HG03175 (cell line): ENCODE measurements around the gene TRIOBP.
"Not testable (repeated sequence)": the region's sequence is repeated elsewhere in the genome, so short reads cannot be mapped to it uniquely, and the experiment has no call there.

ENCODE experiments used
- ATAC-seq: cut with Tn5 transposase; IDR thresholded peaks from one replicate; pipeline ENCODE4 v1.9.1; 2021; ENCODE audit warnings: mild to moderate bottlenecking, moderate library complexity; ENCODE audit not compliant: unreplicated experiment

Gene TRIOBP

GRCh38 chr22:37768273-37768672, 71.4 kb downstream of the TRIOBP start:
- ATAC-seq = no peak

GRCh38 chr22:37769056-37769455, 72.2 kb downstream of the TRIOBP start:
- ATAC-seq = no peak

DNA sequence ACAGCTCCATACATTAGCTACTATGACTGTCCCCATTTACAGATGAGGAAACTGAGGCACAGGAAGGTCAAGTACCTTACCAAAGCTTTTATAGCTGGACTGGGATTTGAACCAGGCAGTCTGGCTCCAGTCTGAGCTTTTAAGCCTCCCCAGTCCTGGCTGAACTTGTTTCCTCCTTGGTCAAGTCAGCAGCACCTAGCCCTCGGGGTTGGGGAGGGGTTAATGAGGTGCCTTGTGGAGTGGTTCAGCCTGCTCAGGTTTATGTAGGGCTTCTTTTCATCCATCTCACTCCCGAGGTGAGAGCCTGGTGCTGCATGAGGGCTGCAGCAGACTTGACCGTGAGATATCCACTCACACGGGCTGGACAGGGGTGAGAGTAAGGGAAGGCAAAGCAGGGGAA, 74.2 kb downstream of the TRIOBP start:
- no peak for ATAC-seq

DNA sequence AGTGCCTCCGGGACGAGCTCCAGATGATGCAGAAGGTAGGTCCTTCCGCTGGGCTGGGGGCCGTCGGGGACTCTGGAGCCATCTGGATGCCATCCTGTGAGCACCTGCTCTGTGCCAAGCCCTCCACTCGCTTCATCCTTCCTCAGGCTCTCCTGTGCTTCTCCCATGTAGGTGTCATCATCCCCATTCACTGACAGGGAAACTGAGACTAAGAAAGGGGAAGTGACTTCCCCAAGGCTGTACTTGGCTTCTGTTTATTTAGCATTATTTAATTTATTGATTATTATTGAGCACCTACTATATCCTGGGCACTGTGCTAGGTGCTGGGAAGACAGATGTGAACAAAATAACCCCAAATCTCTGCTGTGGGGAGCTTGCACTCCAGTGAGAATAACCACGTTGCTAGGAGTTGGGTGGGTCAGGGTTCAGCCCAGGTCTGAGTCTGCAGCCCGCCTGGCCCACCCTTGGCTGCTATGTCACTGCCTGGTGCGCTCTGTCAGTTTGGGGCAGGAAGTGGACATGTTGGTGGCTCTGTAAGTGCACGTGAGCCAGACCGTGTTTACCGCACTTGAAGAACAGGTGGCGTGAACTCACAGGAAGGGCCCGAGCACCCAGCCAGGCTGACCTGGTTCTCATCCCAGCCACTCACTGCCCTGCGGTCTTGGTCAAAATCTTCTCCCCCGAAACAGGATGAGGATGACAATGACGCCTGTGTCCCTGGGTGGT, 75.0 kb downstream of the TRIOBP start:
- ATAC-seq = no peak

DNA sequence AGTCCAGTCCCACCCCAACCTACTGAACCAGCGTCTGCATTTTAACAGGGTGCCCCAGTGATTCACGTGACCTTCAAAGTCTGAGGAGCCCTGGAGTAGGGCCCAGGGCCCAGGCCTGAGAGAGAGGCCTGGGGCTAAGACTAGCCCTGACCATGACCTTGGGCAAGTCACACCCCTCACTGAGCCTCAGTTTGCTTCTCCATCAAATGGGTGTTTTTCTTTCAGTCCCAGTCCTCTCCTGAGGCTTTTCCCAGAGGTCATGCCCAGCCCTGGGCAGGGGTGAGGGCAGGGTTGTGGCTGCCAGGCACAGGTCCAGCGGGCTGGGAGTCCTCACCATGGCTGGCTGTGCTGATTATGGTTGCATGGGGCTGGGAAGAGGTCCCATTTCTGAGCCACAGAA, 77.9 kb downstream of the TRIOBP start:
- no peak for ATAC-seq

DNA sequence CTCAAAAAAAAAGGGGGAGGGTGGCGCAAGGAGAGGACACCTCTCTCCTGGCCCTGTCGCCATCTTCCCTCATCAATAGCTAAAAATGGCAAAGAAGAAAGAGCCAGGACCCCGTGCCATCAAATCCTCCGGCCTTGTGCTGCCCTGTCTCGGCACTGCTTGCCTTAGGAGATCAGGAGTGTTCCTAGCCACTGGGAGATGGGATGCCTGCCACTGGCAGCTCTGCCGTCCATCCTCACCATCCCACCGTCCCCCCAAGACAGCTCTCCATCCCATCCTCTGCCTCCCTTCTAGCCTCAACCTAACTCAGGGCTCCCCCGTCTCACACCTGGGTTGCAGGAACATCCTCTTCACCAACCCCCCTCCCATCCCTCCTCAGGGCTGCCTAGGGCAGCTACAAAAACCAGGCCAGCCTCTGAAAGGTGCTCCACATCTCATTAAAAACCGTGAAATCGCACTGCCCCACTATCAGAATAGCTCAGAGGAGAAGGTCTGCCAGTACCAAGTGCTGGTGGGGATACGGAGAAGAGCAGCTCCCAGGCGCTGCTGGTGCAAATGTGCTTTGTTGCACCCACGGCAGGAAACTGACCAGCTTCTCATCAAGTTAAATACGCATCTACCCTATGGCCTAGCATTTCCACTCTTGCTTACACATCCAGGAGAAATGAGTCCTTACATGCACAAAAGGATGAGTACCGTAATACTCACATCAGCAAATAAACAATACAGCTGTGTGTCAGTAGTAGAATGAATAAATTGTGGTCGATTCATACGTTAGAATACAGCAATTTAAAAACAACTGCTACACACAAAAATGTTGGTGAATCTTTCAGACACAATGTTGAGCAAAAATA, 79.2 kb downstream of the TRIOBP start:
- ATAC-seq = no peak

GRCh38 chr22:37776639-37777005, 79.8 kb downstream of the TRIOBP start:
- ATAC-seq = no peak

- peak; percentile 47 for ATAC-seq
These were observed 80.4 kb downstream of the TRIOBP start for GRCh38 chr22:37777122-37777687.

GRCh38 chr22:37778370-37779009, 81.6 kb downstream of the TRIOBP start:
- ATAC-seq = no peak

DNA sequence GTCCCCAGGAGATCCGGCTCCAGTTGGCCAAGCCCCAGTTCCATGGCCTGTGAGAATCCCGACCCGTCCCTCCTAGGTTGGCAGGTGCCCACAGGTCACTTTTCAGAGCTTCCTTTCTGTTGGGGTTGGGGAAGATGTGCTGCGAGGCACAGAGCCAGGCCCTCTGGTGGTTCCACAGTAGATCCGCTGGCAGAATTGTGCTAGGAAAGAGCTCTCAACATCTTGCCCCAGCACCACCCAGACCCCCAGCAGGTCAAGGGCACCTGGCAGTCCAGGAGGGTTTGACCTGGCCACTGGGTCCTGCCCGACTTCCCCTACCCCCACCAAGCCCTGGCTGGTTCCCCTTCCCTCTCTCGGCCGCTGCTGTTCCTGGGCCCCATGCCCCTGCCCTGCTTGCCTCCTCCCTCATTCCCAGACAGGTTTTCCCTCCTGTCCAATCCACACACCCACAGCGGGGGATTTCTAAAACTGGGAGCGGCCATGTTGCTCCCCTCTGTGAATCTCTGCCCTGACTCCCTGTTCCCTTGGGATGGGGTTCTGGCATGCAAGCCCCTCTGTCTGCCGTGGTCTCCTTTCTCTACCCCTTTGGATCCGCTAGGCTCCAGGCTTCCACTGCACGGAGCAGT, 84.7 kb downstream of the TRIOBP start:
- no peak for ATAC-seq

DNA sequence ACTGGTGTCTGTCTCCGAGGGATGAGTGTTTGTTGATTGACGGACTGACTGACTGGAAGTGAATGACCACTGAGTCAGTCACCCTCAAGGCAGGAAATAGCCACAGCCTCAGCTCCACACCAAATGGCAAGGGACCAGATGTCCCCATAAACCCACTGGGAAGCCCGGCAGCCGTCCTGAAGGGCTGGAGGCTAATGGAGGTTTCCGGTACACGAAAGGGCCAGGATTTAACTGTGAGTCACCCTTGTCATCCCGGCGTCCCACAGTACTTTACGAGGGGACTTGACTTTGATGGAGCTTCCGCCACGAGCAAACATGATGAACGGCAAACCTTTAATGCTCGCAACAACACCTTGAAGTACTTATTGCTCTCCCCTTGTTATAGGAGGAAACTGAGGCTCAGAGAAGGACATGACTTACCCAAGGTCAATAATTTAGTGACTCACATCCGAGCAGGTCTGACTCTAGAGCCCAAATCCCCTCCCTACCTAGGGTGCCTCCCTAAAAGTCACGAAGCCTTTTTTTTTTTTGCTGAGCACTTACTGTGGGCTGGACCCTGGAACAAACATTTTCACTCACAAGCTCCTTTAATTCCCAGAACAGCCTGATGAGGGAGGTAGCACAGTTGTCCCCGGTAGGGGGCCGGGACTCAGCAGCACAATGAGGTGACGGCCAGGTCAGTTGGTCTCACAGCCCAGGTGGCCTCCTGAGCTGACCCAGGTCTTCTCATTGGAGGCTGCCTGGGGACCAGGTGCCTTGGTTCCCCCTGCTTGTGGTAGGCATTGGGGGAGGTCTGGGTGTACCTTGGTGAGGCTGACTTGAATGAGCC, 85.7 kb downstream of the TRIOBP start:
- ATAC-seq = no peak

DNA sequence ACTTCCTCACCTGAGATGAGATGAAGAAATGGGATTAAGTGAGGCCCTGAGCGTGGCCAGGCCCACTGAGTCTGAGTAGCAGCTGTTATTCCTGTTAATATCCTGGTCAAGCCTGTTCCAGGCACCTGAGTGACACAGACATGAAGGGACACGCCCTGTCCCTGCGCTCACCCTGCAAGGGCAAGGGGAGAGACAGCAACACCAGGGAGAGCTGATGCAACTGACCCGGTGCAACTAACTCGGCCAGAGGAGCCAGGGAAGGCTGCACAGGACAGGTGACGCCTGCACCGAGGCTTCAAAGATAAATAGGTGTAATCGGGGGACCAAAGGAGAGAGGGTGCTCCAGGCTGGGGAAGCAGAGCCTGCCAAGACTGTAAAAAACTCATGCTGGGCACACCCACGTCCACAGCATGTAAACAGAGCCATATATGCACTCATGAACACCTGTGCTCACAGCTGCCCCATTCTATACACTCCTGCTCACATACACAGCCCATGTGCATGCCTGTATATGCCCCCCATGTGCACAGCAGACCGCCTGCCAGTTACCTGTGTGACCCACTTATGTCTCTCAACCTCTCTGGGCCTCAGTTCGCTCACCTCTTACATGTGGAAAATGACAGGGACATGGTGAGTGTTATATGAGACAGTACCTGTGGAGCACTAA, 88.1 kb downstream of the TRIOBP start:
- ATAC-seq = no peak

GRCh38 chr22:37790234-37790633, 93.4 kb downstream of the TRIOBP start:
- ATAC-seq = no peak

DNA sequence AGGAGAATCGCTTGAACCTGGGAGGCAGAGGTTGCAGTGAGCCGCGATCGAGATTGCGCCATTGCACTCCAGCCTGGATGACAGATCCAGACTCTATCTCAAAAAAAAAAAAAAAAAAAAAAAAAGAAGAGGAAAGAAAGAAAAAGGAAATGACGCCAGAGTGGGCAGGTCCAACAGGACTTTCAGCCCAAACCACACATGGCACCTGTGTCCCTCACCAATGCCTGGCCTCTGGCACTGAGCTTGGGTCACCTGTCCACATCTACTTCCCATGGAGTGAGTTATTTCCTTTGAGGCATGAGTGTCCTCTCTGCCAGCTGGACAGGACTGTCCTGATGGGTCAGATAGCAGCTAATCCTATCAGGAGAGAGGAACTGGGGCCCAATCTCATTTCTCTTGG, 95.6 kb downstream of the TRIOBP start:
- ATAC-seq = no peak

DNA sequence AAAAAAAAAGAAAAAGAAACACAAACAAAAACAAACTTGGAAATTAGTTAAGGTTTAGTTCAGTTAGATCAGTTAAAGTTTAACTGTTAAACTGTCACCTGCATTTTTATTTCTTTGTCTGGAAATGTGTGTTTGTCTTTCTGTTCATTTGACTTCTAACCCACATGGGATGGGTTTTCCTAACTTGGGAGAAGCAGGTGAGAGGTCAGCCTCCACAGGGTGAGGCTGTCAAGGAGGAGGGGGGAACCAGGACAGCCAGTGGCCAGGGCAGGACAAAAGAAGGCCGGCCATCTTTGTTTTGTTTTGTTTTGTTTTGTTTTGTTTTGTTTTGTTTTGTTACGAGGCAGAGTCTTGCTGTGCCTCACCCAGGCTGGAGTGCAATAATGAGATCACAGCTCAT, 97.5 kb downstream of the TRIOBP start:
- no peak for ATAC-seq

GRCh38 chr22:37796079-37796478, 99.2 kb downstream of the TRIOBP start:
- no peak for ATAC-seq

GRCh38 chr22:37797259-37797658, 100.4 kb downstream of the TRIOBP start:
- ATAC-seq = not testable (repeated sequence)

DNA sequence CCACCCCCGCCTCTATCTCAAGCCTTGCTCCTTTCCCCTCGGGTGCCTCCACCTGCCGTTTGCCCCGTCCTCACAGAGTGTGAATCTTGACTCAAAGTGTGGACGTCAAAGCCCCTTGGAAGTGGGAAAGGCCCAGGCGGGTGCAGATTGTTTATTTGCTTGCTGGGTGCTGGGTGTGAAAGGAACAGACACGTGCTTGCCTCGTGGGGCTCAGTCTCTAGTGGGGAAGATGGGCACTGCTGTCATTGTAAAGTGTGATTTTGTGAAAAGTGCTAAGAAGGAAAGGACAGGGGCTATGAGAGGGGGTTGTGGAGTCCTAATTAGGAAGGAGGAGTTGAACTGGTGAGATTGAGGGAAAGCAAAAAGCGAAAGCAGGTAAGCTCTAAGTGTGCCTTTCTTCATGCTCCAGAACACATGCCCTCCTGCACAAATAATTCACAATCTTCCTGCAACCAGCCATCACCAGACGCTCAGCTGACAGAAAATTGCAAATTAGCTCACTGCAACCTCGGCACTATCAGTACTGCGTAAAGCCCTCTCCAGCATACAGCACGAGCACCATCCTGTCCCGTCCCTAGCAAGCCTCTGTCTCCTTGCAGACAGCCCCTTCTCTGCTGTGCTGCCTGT, 101.1 kb downstream of the TRIOBP start:
- no peak for ATAC-seq

DNA sequence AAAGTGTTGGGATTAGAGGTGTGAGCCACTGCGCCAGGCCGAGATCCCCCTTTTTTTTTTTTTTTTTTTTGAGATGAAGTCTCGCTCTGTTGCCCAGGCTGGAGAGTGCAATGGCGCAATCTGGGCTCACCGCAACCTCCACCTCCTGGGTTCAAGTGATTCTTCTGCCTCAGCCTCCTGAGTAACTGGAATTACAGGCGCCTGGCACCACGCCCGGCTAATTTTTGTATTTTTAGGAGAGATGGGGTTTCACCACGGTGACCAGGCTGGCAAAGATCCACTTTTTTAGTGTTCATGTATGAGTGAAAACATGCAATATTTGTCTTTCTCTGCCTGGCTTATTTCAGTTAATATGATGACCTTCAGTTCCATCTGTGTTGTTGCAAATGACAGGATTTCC, 103.1 kb downstream of the TRIOBP start:
- not testable (repeated sequence) for ATAC-seq
